Activated CD4-positive, alpha-beta memory T cell treated with anti-CD3 and anti-CD28 coated beads, Interleukin-2, amount 10 ng/mL, durations not matched to agents 7 days and 5 days (primary cell): ENCODE results near the gene BAZ2B. TPM values are rescaled to one million over a fixed set of nuclear protein-coding genes. Genes with fewer than 3 reads are reported as not detected.

ENCODE experiments used
- CTCF ChIA-PET: fragments of 350-600 bp; sonication (Branson Sonifier 250); formaldehyde crosslinking; loops from one replicate; lab custom pipeline; 2021; ENCODE audit warnings: antibody characterized with exemption, inconsistent platforms; lab: Charles Lee
- POLR2A ChIA-PET: fragments of 350-600 bp; sonication (Branson Sonifier 250); formaldehyde crosslinking; loops from one replicate; lab custom pipeline; 2021; ENCODE audit warnings: antibody characterized with exemption; lab: Charles Lee
- DNase-seq: peaks from one replicate; pipeline ENCODE4 v3.0.0-alpha.2; 2020
- H3K27ac Mint-ChIP-seq: one replicate; pipeline ENCODE4 v1.8.0; 2021; ENCODE audit warnings: mild to moderate bottlenecking, mixed read lengths
- H3K27me3 Mint-ChIP-seq: one replicate; pipeline ENCODE4 v1.8.0; 2021; ENCODE audit warnings: mixed read lengths
- H3K36me3 Mint-ChIP-seq: one replicate; pipeline ENCODE4 v1.8.0; 2021; ENCODE audit warnings: low read depth, mixed read lengths
- H3K4me1 Mint-ChIP-seq: one replicate; pipeline ENCODE4 v1.8.0; 2021; ENCODE audit warnings: mixed read lengths
- H3K4me3 Mint-ChIP-seq: one replicate; pipeline ENCODE4 v1.8.0; 2021; ENCODE audit warnings: mild to moderate bottlenecking, mixed read lengths
- H3K9me3 Mint-ChIP-seq: one replicate; pipeline ENCODE4 v1.8.0; 2021; ENCODE audit warnings: mixed read lengths
- total RNA-seq, 2 experiments: library from RNA; stranded (reverse); gene quantifications; one replicate each; pipeline ENCODE4 v1.2.3, GENCODE V29; 2021

Gene BAZ2B
- total RNA-seq, 2 experiments from 2014 or later, result 8.5 to 9.8 TPM

- CTCF ChIA-PET, result no interaction called here
- no peak overlapping the region for H3K27ac Mint-ChIP-seq
- H3K9me3 Mint-ChIP-seq, result no peaks in the 10 kb centered on the region
- H3K36me3 Mint-ChIP-seq, result no peaks in the 10 kb centered on the region
- H3K4me3 Mint-ChIP-seq, result no peak overlapping the region
- no peak for DNase-seq
- no peaks in the 10 kb centered on the region for H3K4me1 Mint-ChIP-seq
- no peaks in the 10 kb centered on the region for H3K27me3 Mint-ChIP-seq
- POLR2A ChIA-PET, result interaction anchor here (0.6 kb wide), 1 partner anchor 76 kb away, joined by 3 read pairs; no protein-coding TSS in a partner anchor
These were observed 84.9 kb downstream of the BAZ2B start for GRCh38 chr2:159531475-159531874.

- H3K36me3 Mint-ChIP-seq, result no peaks in the 10 kb centered on the region
- H3K4me1 Mint-ChIP-seq, result no peaks in the 10 kb centered on the region
- ChIA-PET POLR2A (no interaction called here), CTCF (no interaction called here)
- no peak overlapping the region for H3K27ac Mint-ChIP-seq
- no peak for DNase-seq
- no peak overlapping the region for H3K4me3 Mint-ChIP-seq
- H3K9me3 Mint-ChIP-seq, result no peaks in the 10 kb centered on the region
- no peaks in the 10 kb centered on the region for H3K27me3 Mint-ChIP-seq
These were observed 89.9 kb downstream of the BAZ2B start for GRCh38 chr2:159526433-159526832.

- CTCF ChIA-PET, result interaction anchor here (0.6 kb wide), 1 partner anchor 1240 kb away, joined by 3 read pairs; no protein-coding TSS in a partner anchor
- no peak for DNase-seq
- no peak overlapping the region for H3K4me3 Mint-ChIP-seq
- H3K9me3 Mint-ChIP-seq, result no peaks in the 10 kb centered on the region
- H3K27me3 Mint-ChIP-seq, result no peaks in the 10 kb centered on the region
- H3K36me3 Mint-ChIP-seq, result no peaks in the 10 kb centered on the region
- no peaks in the 10 kb centered on the region for H3K4me1 Mint-ChIP-seq
- H3K27ac Mint-ChIP-seq, result no peak overlapping the region
- POLR2A ChIA-PET, result no interaction called here
These were observed 91.3 kb downstream of the BAZ2B start for GRCh38 chr2:159525012-159525411.

GRCh38 chr2:159521272-159521671 lies 95.1 kb downstream of the BAZ2B start:
- H3K4me3 Mint-ChIP-seq, result no peak overlapping the region

GRCh38 chr2:159518321-159519005 lies 97.9 kb downstream of the BAZ2B start:
- CTCF ChIA-PET, result no interaction called here

More at GRCh38 chr2:159521272-159521671, 95.1 kb downstream of the BAZ2B start:
- ChIA-PET POLR2A (no interaction called here), CTCF (no interaction called here)
- H3K27ac Mint-ChIP-seq, result no peak overlapping the region
- no peak for DNase-seq
- H3K27me3 Mint-ChIP-seq, result no peaks in the 10 kb centered on the region
- peaks cover 3% of the 10 kb centered on the region for H3K4me1 Mint-ChIP-seq
- H3K36me3 Mint-ChIP-seq, result no peaks in the 10 kb centered on the region
- H3K9me3 Mint-ChIP-seq, result no peaks in the 10 kb centered on the region

GRCh38 chr2:159516241-159516758 lies 100.0 kb downstream of the BAZ2B start:
- POLR2A ChIA-PET, result interaction anchor here (1.3 to 3.6 kb wide), 2 partner anchors 197 to 230 kb away, joined by 5 to 42 read pairs; partner anchors contain the start of genes MARCHF7 and WDSUB1
- peaks cover 13% of the 10 kb centered on the region for H3K4me1 Mint-ChIP-seq
- DNase-seq, result no peak

More at GRCh38 chr2:159518321-159519005, 97.9 kb downstream of the BAZ2B start:
- H3K36me3 Mint-ChIP-seq, result no peaks in the 10 kb centered on the region
- H3K4me3 Mint-ChIP-seq, result no peak overlapping the region
- no peak overlapping the region for H3K27ac Mint-ChIP-seq
- DNase-seq, result no peak
- no peaks in the 10 kb centered on the region for H3K27me3 Mint-ChIP-seq
- no peaks in the 10 kb centered on the region for H3K9me3 Mint-ChIP-seq
- POLR2A ChIA-PET, result interaction anchor here (1.1 kb wide), 1 partner anchor 194 kb away, joined by 3 read pairs; the partner anchor contains the start of gene MARCHF7
- H3K4me1 Mint-ChIP-seq, result peaks cover 11% of the 10 kb centered on the region

GRCh38 chr2:159515441-159515840 lies 100.9 kb downstream of the BAZ2B start:
- ChIA-PET CTCF (interaction anchor here (0.5 to 1.4 kb wide), 3 partner anchors 10 to 197 kb away, joined by 3 to 5 read pairs (median 3); partner anchors contain the start of gene MARCHF7), POLR2A (interaction anchor here (1.3 to 3.6 kb wide), 2 partner anchors 198 to 229 kb away, joined by 5 to 42 read pairs; partner anchors contain the start of genes MARCHF7 and WDSUB1)
- DNase-seq, result no peak
- Mint-ChIP-seq H3K27me3 (no peaks in the 10 kb centered on the region), H3K9me3 (no peaks in the 10 kb centered on the region), H3K27ac (no peak overlapping the region), H3K4me1 (peaks cover 13% of the 10 kb centered on the region), H3K4me3 (peak overlapping the region; percentile 60), H3K36me3 (no peaks in the 10 kb centered on the region)

More at GRCh38 chr2:159516241-159516758, 100.0 kb downstream of the BAZ2B start:
- peak overlapping the region; percentile 71 for H3K4me3 Mint-ChIP-seq
- H3K27me3 Mint-ChIP-seq, result no peaks in the 10 kb centered on the region
- peak overlapping the region; percentile 66 for H3K27ac Mint-ChIP-seq
- no peaks in the 10 kb centered on the region for H3K36me3 Mint-ChIP-seq
- no peaks in the 10 kb centered on the region for H3K9me3 Mint-ChIP-seq
- CTCF ChIA-PET, result interaction anchor here (1.2 to 1.4 kb wide), 2 partner anchors 11 to 196 kb away, joined by 3 to 5 read pairs; partner anchors contain the start of gene MARCHF7

- Mint-ChIP-seq H3K4me3 (no peak overlapping the region), H3K36me3 (no peaks in the 10 kb centered on the region), H3K27me3 (no peaks in the 10 kb centered on the region), H3K9me3 (no peaks in the 10 kb centered on the region), H3K27ac (no peak overlapping the region), H3K4me1 (peaks cover 13% of the 10 kb centered on the region)
- ChIA-PET POLR2A (interaction anchor here (3.6 kb wide), 1 partner anchor 200 kb away, joined by 42 read pairs; the partner anchor contains the start of gene MARCHF7), CTCF (no interaction called here)
- no peak for DNase-seq
These were observed 102.6 kb downstream of the BAZ2B start for GRCh38 chr2:159513745-159514144.

GRCh38 chr2:159508140-159508539 lies 108.2 kb downstream of the BAZ2B start:
- CTCF ChIA-PET, result no interaction called here
- POLR2A ChIA-PET, result no interaction called here

GRCh38 chr2:159506764-159507440 lies 109.4 kb downstream of the BAZ2B start:
- POLR2A ChIA-PET, result no interaction called here
- Mint-ChIP-seq H3K27ac (no peak overlapping the region), H3K4me3 (no peak overlapping the region), H3K27me3 (no peaks in the 10 kb centered on the region), H3K9me3 (no peaks in the 10 kb centered on the region), H3K36me3 (no peaks in the 10 kb centered on the region), H3K4me1 (peaks cover 4% of the 10 kb centered on the region)
- CTCF ChIA-PET, result no interaction called here
- DNase-seq, result no peak

More at GRCh38 chr2:159508140-159508539, 108.2 kb downstream of the BAZ2B start:
- no peak overlapping the region for H3K27ac Mint-ChIP-seq
- H3K4me1 Mint-ChIP-seq, result peaks cover 4% of the 10 kb centered on the region
- no peak overlapping the region for H3K4me3 Mint-ChIP-seq
- H3K36me3 Mint-ChIP-seq, result no peaks in the 10 kb centered on the region
- H3K27me3 Mint-ChIP-seq, result no peaks in the 10 kb centered on the region
- H3K9me3 Mint-ChIP-seq, result no peaks in the 10 kb centered on the region
- DNase-seq, result no peak

GRCh38 chr2:159506202-159506601 lies 110.1 kb downstream of the BAZ2B start:
- H3K27ac Mint-ChIP-seq, result no peak overlapping the region
- no peak overlapping the region for H3K4me3 Mint-ChIP-seq
- no peak for DNase-seq
- ChIA-PET POLR2A (no interaction called here), CTCF (no interaction called here)
- no peaks in the 10 kb centered on the region for H3K27me3 Mint-ChIP-seq
- H3K36me3 Mint-ChIP-seq, result no peaks in the 10 kb centered on the region
- peaks cover 4% of the 10 kb centered on the region for H3K4me1 Mint-ChIP-seq
- H3K9me3 Mint-ChIP-seq, result no peaks in the 10 kb centered on the region

GRCh38 chr2:159505196-159505595 lies 111.2 kb downstream of the BAZ2B start:
- no peak overlapping the region for H3K4me3 Mint-ChIP-seq
- CTCF ChIA-PET, result interaction anchor here (1.6 kb wide), 1 partner anchor 10 kb away, joined by 5 read pairs; no protein-coding TSS in a partner anchor
- POLR2A ChIA-PET, result no interaction called here
- H3K4me1 Mint-ChIP-seq, result peaks cover 4% of the 10 kb centered on the region
- no peak for DNase-seq
- peaks cover 1% of the 10 kb centered on the region for H3K9me3 Mint-ChIP-seq
- H3K36me3 Mint-ChIP-seq, result no peaks in the 10 kb centered on the region
- H3K27ac Mint-ChIP-seq, result no peak overlapping the region
- no peaks in the 10 kb centered on the region for H3K27me3 Mint-ChIP-seq

GRCh38 chr2:159501743-159502142 lies 114.6 kb downstream of the BAZ2B start:
- ChIA-PET CTCF (no interaction called here), POLR2A (interaction anchor here (0.8 kb wide), 1 partner anchor 216 kb away, joined by 3 read pairs; no protein-coding TSS in a partner anchor)
- Mint-ChIP-seq H3K4me1 (peaks cover 13% of the 10 kb centered on the region), H3K9me3 (peaks cover 2% of the 10 kb centered on the region), H3K4me3 (no peak overlapping the region), H3K36me3 (no peaks in the 10 kb centered on the region), H3K27me3 (no peaks in the 10 kb centered on the region), H3K27ac (no peak overlapping the region)
- DNase-seq, result no peak
